Neutrophil (primary cell): ENCODE data around the gene SLC23A1.

Source experiments
- H3K27ac ChIP-seq: fragments of 200-600 bp; sonication (generic); 2 replicates; pipeline ENCODE4 v1.5.1; 2016; ENCODE audit warnings: mild to moderate bottlenecking, moderate library complexity
- H3K27me3 ChIP-seq: fragments of 200-600 bp; sonication (generic); 2 replicates; pipeline ENCODE4 v1.6.0; 2016; ENCODE audit warnings: mild to moderate bottlenecking
- H3K36me3 ChIP-seq: fragments of 200-600 bp; sonication (generic); 2 replicates; pipeline ENCODE4 v1.5.1; 2017
- H3K4me1 ChIP-seq, 2 experiments: fragments of 200-600 bp in 1 of 2; sonication (generic) in 1 of 2; 1 replicate in 1 of 2; 2 replicates in 1 of 2; pipeline versions ENCODE4 v1.5.1 to v1.6.1; 2013 to 2016; ENCODE audit warnings: low read depth in 1 of 2, low read length in 1 of 2, mild to moderate bottlenecking in 1 of 2, moderate library complexity in 1 of 2; ENCODE audit not compliant: control insufficient read depth in 1 of 2, insufficient read depth in 1 of 2
- H3K4me3 ChIP-seq, 2 experiments: fragments of 200-600 bp in 1 of 2; sonication (generic) in 1 of 2; 1 replicate in 1 of 2; 2 replicates in 1 of 2; pipeline ENCODE4 v1.5.1; 2013 to 2016; ENCODE audit warnings: low read depth in 1 of 2, low read length in 1 of 2, mild to moderate bottlenecking in 1 of 2, moderate library complexity in 1 of 2
- H3K9me3 ChIP-seq: fragments of 200-600 bp; sonication (generic); 2 replicates; pipeline ENCODE4 v1.5.1; 2016
- TF ChIP-seq, protein P1 (sequence below): fragments of 200-600 bp; sonication (generic); IDR thresholded peaks from 2 replicates; pipeline ENCODE4 v1.5.1; 2016; ENCODE audit warnings: antibody characterized with exemption

The SLC23A1 gene

DNA sequence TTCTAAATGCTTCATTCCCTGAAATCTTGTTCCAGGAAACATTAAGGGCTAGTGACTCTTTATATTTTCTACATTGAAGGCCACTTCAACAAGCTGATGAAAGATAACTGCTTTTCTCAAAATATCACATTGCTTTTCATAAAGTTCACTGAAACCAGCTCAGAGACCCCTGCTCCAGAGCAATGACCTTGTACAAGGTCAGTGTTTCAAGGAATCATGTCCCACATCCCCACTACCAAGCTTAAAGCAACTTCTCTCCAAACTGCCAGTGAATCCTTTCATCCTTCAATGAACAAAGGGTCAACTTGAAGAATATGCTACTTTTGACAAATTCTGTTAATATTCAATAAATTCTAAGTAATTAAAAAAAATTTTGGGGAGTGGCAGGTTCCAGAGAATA lies 32.8 kb upstream of the SLC23A1 start:
- no peaks in the 10 kb centered on the region for H3K36me3 ChIP-seq
- H3K27ac ChIP-seq = no peak overlapping the region
- no peaks in the 10 kb centered on the region for H3K27me3 ChIP-seq
- no peak overlapping the region for H3K4me3 ChIP-seq
- TF ChIP-seq, protein P1, sequence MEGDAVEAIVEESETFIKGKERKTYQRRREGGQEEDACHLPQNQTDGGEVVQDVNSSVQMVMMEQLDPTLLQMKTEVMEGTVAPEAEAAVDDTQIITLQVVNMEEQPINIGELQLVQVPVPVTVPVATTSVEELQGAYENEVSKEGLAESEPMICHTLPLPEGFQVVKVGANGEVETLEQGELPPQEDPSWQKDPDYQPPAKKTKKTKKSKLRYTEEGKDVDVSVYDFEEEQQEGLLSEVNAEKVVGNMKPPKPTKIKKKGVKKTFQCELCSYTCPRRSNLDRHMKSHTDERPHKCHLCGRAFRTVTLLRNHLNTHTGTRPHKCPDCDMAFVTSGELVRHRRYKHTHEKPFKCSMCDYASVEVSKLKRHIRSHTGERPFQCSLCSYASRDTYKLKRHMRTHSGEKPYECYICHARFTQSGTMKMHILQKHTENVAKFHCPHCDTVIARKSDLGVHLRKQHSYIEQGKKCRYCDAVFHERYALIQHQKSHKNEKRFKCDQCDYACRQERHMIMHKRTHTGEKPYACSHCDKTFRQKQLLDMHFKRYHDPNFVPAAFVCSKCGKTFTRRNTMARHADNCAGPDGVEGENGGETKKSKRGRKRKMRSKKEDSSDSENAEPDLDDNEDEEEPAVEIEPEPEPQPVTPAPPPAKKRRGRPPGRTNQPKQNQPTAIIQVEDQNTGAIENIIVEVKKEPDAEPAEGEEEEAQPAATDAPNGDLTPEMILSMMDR = no peak
- no peaks in the 10 kb centered on the region for H3K9me3 ChIP-seq
- H3K4me1 ChIP-seq = no peaks in the 10 kb centered on the region

DNA sequence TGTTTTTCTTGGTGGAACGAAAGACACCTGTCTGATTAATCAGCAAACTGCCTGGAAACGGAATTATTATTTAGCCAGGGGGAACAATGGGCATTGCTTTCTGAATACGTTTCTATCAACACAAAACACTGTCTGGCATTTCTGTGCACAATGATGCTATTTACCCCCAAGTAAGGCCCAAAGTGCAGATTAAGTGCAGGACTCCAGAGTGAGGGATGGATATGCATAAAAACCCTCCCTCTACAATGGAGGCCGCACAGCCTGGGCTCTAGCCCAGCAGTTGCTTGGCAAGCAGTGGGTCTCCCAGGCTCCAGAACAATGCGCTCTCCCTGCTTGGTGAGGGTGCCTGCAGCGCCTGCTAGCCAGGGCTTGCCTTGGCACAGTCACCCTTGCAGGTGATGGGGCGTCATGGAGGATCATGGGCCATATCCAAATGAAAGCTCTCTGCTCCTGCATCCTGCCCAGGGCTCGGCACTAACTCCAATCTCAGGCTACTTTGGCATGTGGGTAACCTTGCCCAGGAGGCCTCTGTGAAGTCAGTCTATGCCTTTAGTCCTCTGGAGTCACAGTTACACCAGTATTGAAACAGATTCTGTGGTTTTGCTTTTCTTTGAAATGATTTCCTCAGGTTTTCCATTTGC lies 32.2 kb upstream of the SLC23A1 start:
- no peak overlapping the region for H3K4me3 ChIP-seq
- no peak overlapping the region for H3K27ac ChIP-seq
- no peaks in the 10 kb centered on the region for H3K36me3 ChIP-seq
- no peaks in the 10 kb centered on the region for H3K27me3 ChIP-seq
- no peaks in the 10 kb centered on the region for H3K4me1 ChIP-seq
- no peaks in the 10 kb centered on the region for H3K9me3 ChIP-seq
- TF ChIP-seq, protein P1 = no peak

DNA sequence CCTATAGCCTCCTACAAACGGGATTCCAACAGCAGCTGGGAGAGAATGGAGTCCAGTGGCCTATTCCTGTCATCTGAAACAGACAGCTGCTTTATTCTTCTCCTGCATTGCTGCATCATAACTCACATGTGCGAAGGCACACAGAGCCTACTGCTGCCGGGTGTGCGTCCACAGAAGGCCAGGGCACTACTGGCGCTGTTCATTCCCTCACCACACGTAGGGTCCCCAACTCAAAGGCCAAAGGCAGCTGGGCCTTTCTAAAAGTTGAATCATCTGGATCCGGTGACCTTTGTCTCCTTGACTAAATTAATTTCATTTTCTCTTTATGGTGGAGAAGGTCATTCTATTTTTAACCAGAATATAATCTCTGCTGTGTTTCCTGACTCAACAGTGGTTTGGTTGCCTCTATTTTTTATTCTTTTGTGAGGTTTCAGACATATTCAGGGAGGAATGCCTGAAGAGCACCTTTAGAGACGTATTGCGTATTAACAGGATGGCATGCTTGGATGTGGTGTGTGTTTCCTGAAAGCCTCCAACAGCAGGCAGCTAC lies 31.6 kb upstream of the SLC23A1 start:
- no peaks in the 10 kb centered on the region for H3K27me3 ChIP-seq
- no peaks in the 10 kb centered on the region for H3K4me1 ChIP-seq
- H3K27ac ChIP-seq = no peak overlapping the region
- H3K36me3 ChIP-seq = no peaks in the 10 kb centered on the region
- no peak overlapping the region for H3K4me3 ChIP-seq
- TF ChIP-seq, protein P1 = no peak
- no peaks in the 10 kb centered on the region for H3K9me3 ChIP-seq

DNA sequence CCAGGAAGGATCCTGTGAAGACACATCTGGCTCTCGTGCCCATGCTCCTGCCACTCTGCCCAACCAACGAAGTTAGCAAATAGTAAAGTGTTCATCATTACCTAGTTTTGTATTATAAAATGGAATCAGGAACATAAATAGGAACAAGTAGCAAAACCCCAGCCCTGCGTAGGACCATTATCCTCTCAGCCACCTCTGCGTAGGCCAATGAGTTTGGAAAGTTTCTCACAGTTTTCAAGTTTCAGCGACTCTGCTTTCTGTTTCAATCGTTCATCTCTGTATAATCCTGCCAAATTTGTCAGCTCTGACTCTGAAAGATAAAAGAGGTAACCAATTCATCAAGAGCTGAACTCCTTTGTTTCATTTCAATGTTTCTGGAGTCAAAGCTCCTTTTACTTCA lies 30.9 kb upstream of the SLC23A1 start:
- no peaks in the 10 kb centered on the region for H3K36me3 ChIP-seq
- no peaks in the 10 kb centered on the region for H3K27me3 ChIP-seq
- H3K4me3 ChIP-seq = no peak overlapping the region
- H3K9me3 ChIP-seq = no peaks in the 10 kb centered on the region
- H3K4me1 ChIP-seq = no peaks in the 10 kb centered on the region
- TF ChIP-seq, protein P1 = no peak
- no peak overlapping the region for H3K27ac ChIP-seq

DNA sequence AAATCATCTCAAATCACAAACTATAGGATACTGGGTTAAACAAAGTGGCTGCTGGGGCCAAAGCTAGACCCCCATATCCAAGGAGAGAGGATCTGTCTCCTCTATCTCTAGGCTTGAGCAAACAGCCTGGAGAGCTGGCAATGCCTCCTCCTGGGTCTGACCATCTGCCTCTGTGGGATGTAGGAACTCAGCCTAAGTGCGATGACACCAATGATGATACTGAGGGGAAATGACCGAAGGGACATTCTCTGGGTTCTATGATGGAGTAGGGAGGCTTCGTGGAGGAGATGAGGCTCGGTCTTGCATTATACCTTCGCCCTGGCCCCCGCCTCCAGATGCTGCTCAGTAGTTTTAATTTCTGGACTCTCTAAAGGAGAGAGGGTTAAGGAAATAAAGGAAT lies 30.1 kb upstream of the SLC23A1 start:
- TF ChIP-seq, protein P1 = no peak
- no peak overlapping the region for H3K27ac ChIP-seq

More for the DNA sequence above, 30.1 kb upstream of the SLC23A1 start:
- no peaks in the 10 kb centered on the region for H3K9me3 ChIP-seq
- H3K4me3 ChIP-seq = no peak overlapping the region
- H3K36me3 ChIP-seq = no peaks in the 10 kb centered on the region
- H3K4me1 ChIP-seq = no peaks in the 10 kb centered on the region
- no peaks in the 10 kb centered on the region for H3K27me3 ChIP-seq
